ENCODE data around the gene PEAK1. TPM values are rescaled to one million over a fixed set of nuclear protein-coding genes. Genes with fewer than 3 reads are reported as not detected.

Gene PEAK1
- total RNA-seq, 1 experiment from 2014 or later: 13.8 TPM

- no peak overlapping the region for H3K4me2 ChIP-seq (ENCODE audit: low read length)
- peaks cover 21% of the 10 kb centered on the region for H3K4me1 ChIP-seq (ENCODE audit: insufficient read depth, low read length)
- H3K9me3 ChIP-seq (ENCODE audit: low read length): no peaks in the 10 kb centered on the region
- ATAC-seq: no peak
- no peaks in the 10 kb centered on the region for H3F3A ChIP-seq (ENCODE audit: low read length, unreplicated experiment)
- TF ChIP-seq EZH2 (IDR thresholded peaks at IDR 0.05; ENCODE audit: low read length, unreplicated experiment) (no peak), EZH2phosphoT487 (IDR thresholded peaks at IDR 0.05; ENCODE audit: borderline replicate concordance, low read length) (no peak), CTCF (conservative IDR thresholded peaks at IDR 0.05; ENCODE audit: low read depth, low read length) (no peak)
- intact Hi-C loops (cut with micrococcal nuclease): no loop called here
- H3K9ac ChIP-seq (ENCODE audit: low read length): no peak overlapping the region
- no peak overlapping the region for H2AFZ ChIP-seq (ENCODE audit: low read length)
- 0 out of 2 replicates have a peak, but pooled peaks cover 7% of the 10 kb centered on the region for H4K20me1 ChIP-seq (ENCODE audit: low read length)
- H3K36me3 ChIP-seq (ENCODE audit: low read depth, low read length): peaks cover 9% of the 10 kb centered on the region; the same call in 1 of the 2 replicates
- no peaks in the 10 kb centered on the region for H3K27me3 ChIP-seq (ENCODE audit: low read length)
- DNase-seq: no peak
- no TSS peak for BruUV-seq (replicated peaks)
- ChIA-PET CTCF (no interaction called here), POLR2A (ENCODE audit: unreplicated experiment) (no interaction called here)
- no peaks in the 10 kb centered on the region for H3K9me2 ChIP-seq (replicated peaks; ENCODE audit: low read length)
- H3K4me3 ChIP-seq (ENCODE audit: low read length): no peak overlapping the region
- no peak overlapping the region for H3K27ac ChIP-seq (ENCODE audit: low read length)
- no peaks in the 10 kb centered on the region for H3K79me2 ChIP-seq (ENCODE audit: low read length)
Measured at GRCh38 chr15:77459031-77459430, 39.1 kb upstream of the PEAK1 start.

- TF ChIP-seq EZH2phosphoT487 (IDR thresholded peaks at IDR 0.05; ENCODE audit: borderline replicate concordance, low read length) (no peak), EZH2 (IDR thresholded peaks at IDR 0.05; ENCODE audit: low read length, unreplicated experiment) (no peak), CTCF (conservative IDR thresholded peaks at IDR 0.05; ENCODE audit: low read depth, low read length) (no peak)
- H3K27ac ChIP-seq (ENCODE audit: low read length): no peak overlapping the region
- ChIA-PET POLR2A (ENCODE audit: unreplicated experiment) (no interaction called here), CTCF (no interaction called here)
- peaks cover 21% of the 10 kb centered on the region for H3K4me1 ChIP-seq (ENCODE audit: insufficient read depth, low read length)
- no peaks in the 10 kb centered on the region for H3K9me3 ChIP-seq (ENCODE audit: low read length)
- no peak for DNase-seq
- no peak for ATAC-seq
- H3K4me3 ChIP-seq (ENCODE audit: low read length): no peak overlapping the region
- H3K27me3 ChIP-seq (ENCODE audit: low read length): no peaks in the 10 kb centered on the region
- BruUV-seq (replicated peaks): no TSS peak
- H3F3A ChIP-seq (ENCODE audit: low read length, unreplicated experiment): no peaks in the 10 kb centered on the region
- H3K4me2 ChIP-seq (ENCODE audit: low read length): 0 out of 2 replicates have a peak overlapping the region, but pooled peaks have one; percentile 14
- H3K9ac ChIP-seq (ENCODE audit: low read length): no peak overlapping the region
- no peak overlapping the region for H2AFZ ChIP-seq (ENCODE audit: low read length)
- H3K9me2 ChIP-seq (replicated peaks; ENCODE audit: low read length): no peaks in the 10 kb centered on the region
- no peaks in the 10 kb centered on the region for H3K79me2 ChIP-seq (ENCODE audit: low read length)
- H4K20me1 ChIP-seq (ENCODE audit: low read length): no peaks in the 10 kb centered on the region
- peaks cover 3% of the 10 kb centered on the region; the same call in 1 of the 2 replicates for H3K36me3 ChIP-seq (ENCODE audit: low read depth, low read length)
- intact Hi-C loops (cut with micrococcal nuclease): no loop called here
Measured at GRCh38 chr15:77457905-77458265, 38.0 kb upstream of the PEAK1 start.

- CTCF ChIA-PET: no interaction called here
- intact Hi-C loops (cut with micrococcal nuclease): no loop called here
- H3K27ac ChIP-seq (ENCODE audit: low read length): no peak overlapping the region
Measured at GRCh38 chr15:77457191-77457904, 37.4 kb upstream of the PEAK1 start.

More at GRCh38 chr15:77457191-77457904, 37.4 kb upstream of the PEAK1 start:
- Histone ChIP-seq H3K9me2 (replicated peaks; ENCODE audit: low read length) (no peaks in the 10 kb centered on the region), H4K20me1 (ENCODE audit: low read length) (no peaks in the 10 kb centered on the region), H3K9ac (ENCODE audit: low read length) (no peak overlapping the region), H3K36me3 (ENCODE audit: low read depth, low read length) (peaks cover 3% of the 10 kb centered on the region; the same call in 1 of the 2 replicates), H3K4me1 (ENCODE audit: insufficient read depth, low read length) (peaks cover 21% of the 10 kb centered on the region), H2AFZ (ENCODE audit: low read length) (no peak overlapping the region), H3K4me2 (ENCODE audit: low read length) (0 out of 2 replicates have a peak overlapping the region, but pooled peaks have one; percentile 6), H3K79me2 (ENCODE audit: low read length) (no peaks in the 10 kb centered on the region), H3K27me3 (ENCODE audit: low read length) (no peaks in the 10 kb centered on the region), H3K4me3 (ENCODE audit: low read length) (no peak overlapping the region), H3F3A (ENCODE audit: low read length, unreplicated experiment) (no peaks in the 10 kb centered on the region), H3K9me3 (ENCODE audit: low read length) (no peaks in the 10 kb centered on the region)
- no TSS peak for BruUV-seq (replicated peaks)
- peak; percentile 50 for ATAC-seq
- DNase-seq: peak; percentile 14
- TF ChIP-seq EZH2phosphoT487 (IDR thresholded peaks at IDR 0.05; ENCODE audit: borderline replicate concordance, low read length): no peak
- TF ChIP-seq CTCF (conservative IDR thresholded peaks at IDR 0.05; ENCODE audit: low read depth, low read length): no peak
- no peak for TF ChIP-seq EZH2 (IDR thresholded peaks at IDR 0.05; ENCODE audit: low read length, unreplicated experiment)
- POLR2A ChIA-PET (ENCODE audit: unreplicated experiment): interaction anchor here (0.5 kb wide), 1 partner anchor 116 kb away, joined by 3 read pairs; no protein-coding TSS in a partner anchor

Measured in PC-3 (cell line).